BJ (cell line): ENCODE data around the gene ULBP3. TPM values are rescaled to one million over a fixed set of nuclear protein-coding genes. Genes with fewer than 3 reads are reported as not detected.
"Not testable (repeated sequence)": the region's sequence is repeated elsewhere in the genome, so short reads cannot be mapped to it uniquely, and the experiment has no call there.

Source experiments
- CTCF ChIA-PET: fragments of 350-600 bp; formaldehyde crosslinking; extraction: SDS; loops from one replicate; lab custom pipeline; 2021; ENCODE audit warnings: antibody characterized with exemption, inconsistent platforms; lab: Yijun Ruan, JAX
- POLR2A ChIA-PET: fragments of 300-600 bp; sonication (Branson Sonifier 250); formaldehyde crosslinking; extraction: SDS; loops from one replicate; lab custom pipeline; 2021; ENCODE audit warnings: antibody characterized with exemption; lab: Charles Lee
- DNase-seq: peaks from one replicate; pipeline ENCODE4 v3.0.0-alpha.2; 2011; ENCODE audit warnings: low read depth
- H3K27me3 ChIP-seq: 2 replicates; pipeline ENCODE4 v1.6.0; 2011; ENCODE audit warnings: low read length; ENCODE audit not compliant: control insufficient read depth, insufficient read depth
- H3K36me3 ChIP-seq: 2 replicates; pipeline ENCODE4 v1.5.1; 2011; ENCODE audit warnings: low read length; ENCODE audit not compliant: control insufficient read depth, insufficient read depth
- H3K4me3 ChIP-seq: 2 replicates; pipeline ENCODE4 v1.5.1; 2011; ENCODE audit warnings: low read depth, mild to moderate bottlenecking, control low read depth, low read length
- CTCF ChIP-seq: IDR thresholded peaks from 2 replicates; pipeline ENCODE4 v1.5.1; 2011; ENCODE audit warnings: low read depth, mild to moderate bottlenecking, control low read depth, inconsistent platforms, low read length, moderate library complexity; ENCODE audit not compliant: insufficient read depth
- polyA plus RNA-seq: library from polyadenylated mRNA; depleted of rRNA; stranded (reverse); fragments of >200 nt; gene quantifications from 2 replicates; pipeline ENCODE4 v1.2.3, GENCODE V29; 2011

The ULBP3 gene
- polyA plus RNA-seq, 1 experiment = 6.0 TPM

- no peak for TF ChIP-seq CTCF
- Histone ChIP-seq H3K27me3 (peaks cover 7% of the 10 kb centered on the region), H3K4me3 (no peak overlapping the region), H3K36me3 (no peaks in the 10 kb centered on the region)
- no peak for DNase-seq
- CTCF ChIA-PET = interaction anchor here (1.0 to 13.2 kb wide), 17 partner anchors 8 to 735 kb away, joined by 3 to 142 read pairs (median 8); no protein-coding TSS in a partner anchor
- POLR2A ChIA-PET = interaction anchor here (0.7 kb wide), 1 partner anchor 786 kb away, joined by 5 read pairs; no protein-coding TSS in a partner anchor
Observed at GRCh38 chr6:150079604-150080003, 10.7 kb upstream of the ULBP3 start.

GRCh38 chr6:150078788-150079187 is 9.9 kb upstream of the ULBP3 start:
- TF ChIP-seq CTCF = no peak
- CTCF ChIA-PET = interaction anchor here (1.4 to 13.2 kb wide), 9 partner anchors 14 to 331 kb away, joined by 3 to 142 read pairs (median 24); no protein-coding TSS in a partner anchor
- H3K4me3 ChIP-seq = no peak overlapping the region
- H3K36me3 ChIP-seq = no peaks in the 10 kb centered on the region
- no peak for DNase-seq
- H3K27me3 ChIP-seq = peaks cover 5% of the 10 kb centered on the region
- POLR2A ChIA-PET = no interaction called here

- ChIA-PET POLR2A (no interaction called here), CTCF (interaction anchor here (0.5 to 13.2 kb wide), 8 partner anchors 62 to 342 kb away, joined by 3 to 142 read pairs (median 4); no protein-coding TSS in a partner anchor)
- DNase-seq = no peak
- H3K27me3 ChIP-seq = peaks cover 3% of the 10 kb centered on the region; the same call in 1 of the 2 replicates
- TF ChIP-seq CTCF = no peak
- H3K36me3 ChIP-seq = no peaks in the 10 kb centered on the region
- no peak overlapping the region for H3K4me3 ChIP-seq
Observed at GRCh38 chr6:150076196-150076893, 7.4 kb upstream of the ULBP3 start.

GRCh38 chr6:150075034-150075421 is 6.1 kb upstream of the ULBP3 start:
- H3K36me3 ChIP-seq = no peaks in the 10 kb centered on the region
- H3K27me3 ChIP-seq = peaks cover 3% of the 10 kb centered on the region; the same call in 1 of the 2 replicates
- DNase-seq = no peak
- no peak overlapping the region for H3K4me3 ChIP-seq
- ChIA-PET CTCF (interaction anchor here (1.0 to 13.2 kb wide), 3 partner anchors 9 to 340 kb away, joined by 3 to 142 read pairs (median 3); no protein-coding TSS in a partner anchor), POLR2A (no interaction called here)
- TF ChIP-seq CTCF = no peak

- POLR2A ChIA-PET, H3K36me3 ChIP-seq: not testable (repeated sequence)
- CTCF ChIA-PET = interaction anchor here (1.0 to 13.2 kb wide), 4 partner anchors 10 to 341 kb away, joined by 3 to 142 read pairs (median 4); no protein-coding TSS in a partner anchor
Observed at GRCh38 chr6:150074396-150075033, 5.6 kb upstream of the ULBP3 start.

More at GRCh38 chr6:150074396-150075033, 5.6 kb upstream of the ULBP3 start:
- not testable (repeated sequence) for H3K4me3 ChIP-seq, DNase-seq, H3K27me3 ChIP-seq
